Osteoblast (primary cell): Measurements from ENCODE around the gene KLK15. TPM values are rescaled to one million over a fixed set of nuclear protein-coding genes. Genes with fewer than 3 reads are reported as not detected.

Experiments used
- DNase-seq: peaks from one replicate; pipeline ENCODE4 v3.0.0; 2011; ENCODE audit warnings: low spot score, mixed read lengths; ENCODE audit not compliant: insufficient read length; ENCODE audit errors: missing footprints
- H2AFZ ChIP-seq: 2 replicates; pipeline ENCODE4 v1.6.0; 2011; ENCODE audit warnings: mild to moderate bottlenecking, low read length
- H3K27ac ChIP-seq: 2 replicates; pipeline ENCODE4 v1.5.1; 2011; ENCODE audit warnings: mild to moderate bottlenecking, low read depth, low read length, moderate library complexity
- H3K27me3 ChIP-seq: 2 replicates; pipeline ENCODE4 v1.6.0; 2012; ENCODE audit warnings: mild to moderate bottlenecking, control low read depth, inconsistent platforms, low read length, moderate library complexity; ENCODE audit not compliant: insufficient read depth
- H3K36me3 ChIP-seq: 2 replicates; pipeline ENCODE4 v1.5.1; 2011; ENCODE audit warnings: mild to moderate bottlenecking, low read length, control low read depth, moderate library complexity; ENCODE audit not compliant: insufficient read depth
- H3K4me1 ChIP-seq: 2 replicates; pipeline ENCODE4 v1.5.1; 2011; ENCODE audit warnings: mild to moderate bottlenecking, low read length, control low read depth, moderate library complexity; ENCODE audit not compliant: insufficient read depth
- H3K4me2 ChIP-seq: 2 replicates; pipeline ENCODE4 v1.6.0; 2011; ENCODE audit warnings: mild to moderate bottlenecking, low read length; ENCODE audit not compliant: insufficient read depth
- H3K4me3 ChIP-seq: fragments of 200-600 bp; sonication (generic); 3 replicates; pipeline ENCODE4 v1.5.1; 2012; ENCODE audit warnings: mild to moderate bottlenecking, low read length, inconsistent platforms; ENCODE audit not compliant: insufficient read depth
- H3K79me2 ChIP-seq: 2 replicates; pipeline ENCODE4 v1.6.0; 2012; ENCODE audit warnings: mild to moderate bottlenecking, low read length, control low read depth, inconsistent platforms; ENCODE audit not compliant: insufficient read depth
- H3K9me3 ChIP-seq: 2 replicates; pipeline ENCODE4 v1.5.1; 2011; ENCODE audit warnings: low read depth, low read length, control low read depth
- H4K20me1 ChIP-seq: 2 replicates; pipeline ENCODE4 v1.6.0; 2012; ENCODE audit warnings: mild to moderate bottlenecking, low read length, control low read depth; ENCODE audit not compliant: insufficient read depth
- CTCF ChIP-seq: IDR thresholded peaks from 2 replicates; pipeline ENCODE4 v1.5.1; 2011; ENCODE audit warnings: mild to moderate bottlenecking, low read depth, low read length, moderate library complexity; ENCODE audit errors: extremely low read depth
- total RNA-seq: library from RNA; depleted of rRNA; stranded (reverse); fragments of >200 nt; gene quantifications from 2 replicates; pipeline ENCODE4 v1.2.3, GENCODE V29; 2012

KLK15 gene
- total RNA-seq, 1 donor, result not detected

DNA sequence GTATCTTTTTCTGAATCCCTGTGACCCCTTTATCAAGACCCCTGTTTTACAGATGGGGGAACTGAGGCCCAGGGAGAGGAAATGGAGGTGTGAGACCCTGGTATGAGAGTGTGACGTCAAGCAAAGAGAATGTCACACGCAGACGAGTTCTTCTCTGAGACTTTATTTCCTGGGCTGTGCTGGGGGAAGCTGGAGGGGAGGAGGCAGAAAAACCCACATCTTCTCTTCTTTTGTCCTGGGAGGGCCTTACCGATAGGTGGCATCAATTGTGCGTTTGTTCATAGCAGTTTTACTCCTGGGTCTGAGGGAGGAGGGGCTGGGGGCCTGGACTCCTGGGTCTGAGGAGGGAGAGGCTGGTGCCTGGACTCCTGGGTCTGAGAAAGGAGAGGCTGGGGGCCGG, 4.9 kb upstream of the KLK15 start:
- H2AFZ ChIP-seq, result no peak overlapping the region
- no peak overlapping the region for H3K4me3 ChIP-seq
- peak; percentile 90 for DNase-seq
- H3K9me3 ChIP-seq, result no peaks in the 10 kb centered on the region
- no peak overlapping the region for H3K4me2 ChIP-seq
- no peaks in the 10 kb centered on the region for H3K79me2 ChIP-seq
- no peak for TF ChIP-seq CTCF
- peaks cover 7% of the 10 kb centered on the region for H3K27me3 ChIP-seq
- no peaks in the 10 kb centered on the region for H3K36me3 ChIP-seq
- no peak overlapping the region for H3K27ac ChIP-seq
- no peaks in the 10 kb centered on the region for H4K20me1 ChIP-seq
- H3K4me1 ChIP-seq, result peaks cover 5% of the 10 kb centered on the region

GRCh38 chr19:50837300-50837699, 3.9 kb upstream of the KLK15 start:
- Histone ChIP-seq H3K27ac (no peak overlapping the region), H3K27me3 (peaks cover 7% of the 10 kb centered on the region), H2AFZ (no peak overlapping the region), H3K36me3 (no peaks in the 10 kb centered on the region), H4K20me1 (no peaks in the 10 kb centered on the region), H3K4me1 (peaks cover 5% of the 10 kb centered on the region), H3K4me3 (no peak overlapping the region), H3K79me2 (no peaks in the 10 kb centered on the region), H3K9me3 (no peaks in the 10 kb centered on the region), H3K4me2 (no peak overlapping the region)
- DNase-seq, result no peak
- no peak for TF ChIP-seq CTCF

GRCh38 chr19:50836543-50837195, 3.3 kb upstream of the KLK15 start:
- Histone ChIP-seq H3K27ac (no peak overlapping the region), H4K20me1 (no peaks in the 10 kb centered on the region), H3K79me2 (no peaks in the 10 kb centered on the region), H2AFZ (peak overlapping the region; percentile 93), H3K36me3 (no peaks in the 10 kb centered on the region), H3K27me3 (peaks cover 7% of the 10 kb centered on the region), H3K4me3 (no peak overlapping the region), H3K9me3 (no peaks in the 10 kb centered on the region), H3K4me2 (peak overlapping the region; percentile 86), H3K4me1 (peaks cover 5% of the 10 kb centered on the region)
- DNase-seq, result no peak
- TF ChIP-seq CTCF, result no peak

DNA sequence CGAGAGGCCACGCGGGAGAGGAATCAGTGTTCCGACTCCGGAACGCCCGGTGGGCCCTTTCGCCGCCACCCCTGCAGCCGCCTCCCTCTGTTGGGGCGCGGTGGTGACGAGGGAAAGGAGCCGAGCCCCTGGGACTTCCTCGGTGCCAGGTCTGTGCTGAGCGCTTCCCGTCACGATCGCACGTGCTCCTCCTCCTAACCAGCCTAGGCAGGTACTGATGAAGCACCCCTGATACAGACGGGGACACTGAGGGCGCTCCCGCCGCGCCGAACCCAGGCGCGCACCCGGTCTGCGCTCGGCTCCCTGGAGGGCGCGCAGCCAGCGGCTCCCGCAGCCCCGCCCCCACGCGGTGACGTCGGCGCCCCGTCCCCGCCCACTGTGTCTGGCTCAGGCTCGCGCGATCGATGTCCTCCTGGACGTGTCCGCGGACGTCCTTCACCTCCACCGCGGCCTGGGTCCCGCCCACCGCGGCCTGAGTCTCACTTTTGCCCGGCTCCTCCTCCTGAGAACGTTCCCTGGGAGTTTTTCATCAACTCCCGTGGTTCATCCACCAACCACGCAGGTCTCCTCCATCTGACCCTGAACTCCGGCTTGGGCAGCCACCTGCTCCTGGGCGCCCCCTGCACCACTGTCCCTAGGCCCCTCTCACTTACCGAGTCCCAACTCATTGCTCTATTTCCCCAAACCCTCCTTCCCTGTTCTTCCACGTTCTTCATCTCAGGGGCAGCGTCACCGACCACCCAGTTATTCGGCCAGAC, 2.6 kb upstream of the KLK15 start:
- Histone ChIP-seq H3K9me3 (no peaks in the 10 kb centered on the region), H3K4me1 (peaks cover 5% of the 10 kb centered on the region), H3K79me2 (no peaks in the 10 kb centered on the region), H4K20me1 (no peaks in the 10 kb centered on the region), H3K4me3 (peak overlapping the region; percentile 72), H3K27me3 (peaks cover 7% of the 10 kb centered on the region), H3K27ac (no peak overlapping the region), H3K36me3 (no peaks in the 10 kb centered on the region), H3K4me2 (peak overlapping the region; percentile 86), H2AFZ (peak overlapping the region; percentile 93)
- peak; percentile 98 for DNase-seq
- TF ChIP-seq CTCF, result no peak
